GM18907 (cell line): ENCODE data around the gene TRMT1.
"Not testable (repeated sequence)": the region's sequence is repeated elsewhere in the genome, so short reads cannot be mapped to it uniquely, and the experiment has no call there.

ENCODE experiments used
- ATAC-seq: cut with Tn5 transposase; IDR thresholded peaks from one replicate; pipeline ENCODE4 v1.9.1; 2021; ENCODE audit warnings: mild to moderate bottlenecking, moderate library complexity; ENCODE audit not compliant: unreplicated experiment

Gene TRMT1

GRCh38 chr19:13150931-13151604 lies 34.5 kb upstream of the TRMT1 start:
- ATAC-seq: no peak

DNA sequence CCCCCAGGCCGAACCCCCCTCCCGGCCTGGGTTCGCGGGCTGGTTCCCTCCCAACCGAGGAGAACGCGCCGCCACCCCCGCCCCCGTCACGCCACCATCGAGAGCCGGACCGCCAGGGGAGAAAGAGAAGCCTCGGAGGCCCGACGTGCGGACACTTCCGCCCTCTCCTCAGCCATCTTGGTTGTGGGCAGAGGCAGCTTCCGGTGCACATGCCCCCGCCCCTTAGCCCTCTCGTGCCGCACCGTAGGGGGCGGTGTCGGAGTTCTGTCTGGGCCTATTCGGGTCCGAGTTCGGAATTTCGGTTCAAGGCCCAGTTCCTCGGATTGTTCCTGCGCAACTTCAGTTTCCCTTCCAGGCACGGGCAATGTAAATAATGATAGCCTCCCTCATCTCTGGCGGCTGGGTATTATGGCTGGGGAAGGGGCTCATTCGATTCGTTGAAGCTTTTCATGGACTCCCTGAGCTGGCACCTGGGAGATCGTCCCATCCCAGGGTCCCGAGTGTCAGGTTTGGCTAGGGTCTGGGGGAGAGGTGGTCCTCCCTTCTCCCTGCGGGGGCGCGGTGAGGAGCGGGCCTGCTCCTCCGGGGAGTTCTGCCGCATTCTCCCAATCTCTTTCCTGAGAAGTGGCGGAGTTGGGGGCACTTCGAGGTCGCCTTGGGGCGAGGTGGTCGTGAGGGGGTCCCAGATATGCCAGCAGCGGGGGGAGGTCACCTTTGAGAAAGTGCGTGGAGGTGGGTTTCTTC lies 33.8 kb upstream of the TRMT1 start, which contains the start of the genes IER2 and STX10:
TSS of gene IER2 (plus strand) at position 225 of the 744 bp plus-strand sequence. CDS start 2,776 bp downstream, outside the sequence.
TSS of gene STX10 (minus strand) at position 189 of the 744 bp plus-strand sequence. CDS start 202 bp downstream, outside the sequence.
- ATAC-seq: peak; percentile 41

DNA sequence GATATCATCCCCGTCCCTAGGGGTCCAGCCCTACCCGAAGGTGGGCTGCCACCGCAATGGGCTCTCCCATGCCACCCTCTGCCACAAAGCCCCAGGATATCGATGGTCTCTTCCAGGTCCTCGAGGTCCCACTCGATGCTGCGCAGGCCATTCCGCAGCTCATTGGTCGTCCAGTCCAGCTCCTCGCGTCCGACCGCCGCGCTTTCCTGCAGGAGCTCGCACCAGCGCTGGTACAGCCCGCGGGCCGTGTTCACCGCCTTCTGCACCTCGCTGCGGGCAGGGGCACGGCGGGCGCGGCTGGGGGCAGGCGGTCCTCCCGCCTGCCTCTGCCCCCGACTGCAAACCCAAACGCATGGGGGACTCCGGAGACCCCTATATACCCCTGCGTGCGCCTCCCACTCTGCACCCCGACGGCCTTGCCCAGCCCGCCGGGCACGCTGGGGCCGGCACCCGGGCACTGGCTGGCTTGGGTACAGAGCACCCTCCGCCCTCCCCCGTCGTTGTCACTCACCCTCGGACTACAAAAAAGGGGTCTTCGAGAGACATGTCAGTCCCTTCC lies 33.2 kb upstream of the TRMT1 start:
- peak; percentile 2 for ATAC-seq

- ATAC-seq: not testable (repeated sequence)
Measured at GRCh38 chr19:13149173-13149627, 32.7 kb upstream of the TRMT1 start.

DNA sequence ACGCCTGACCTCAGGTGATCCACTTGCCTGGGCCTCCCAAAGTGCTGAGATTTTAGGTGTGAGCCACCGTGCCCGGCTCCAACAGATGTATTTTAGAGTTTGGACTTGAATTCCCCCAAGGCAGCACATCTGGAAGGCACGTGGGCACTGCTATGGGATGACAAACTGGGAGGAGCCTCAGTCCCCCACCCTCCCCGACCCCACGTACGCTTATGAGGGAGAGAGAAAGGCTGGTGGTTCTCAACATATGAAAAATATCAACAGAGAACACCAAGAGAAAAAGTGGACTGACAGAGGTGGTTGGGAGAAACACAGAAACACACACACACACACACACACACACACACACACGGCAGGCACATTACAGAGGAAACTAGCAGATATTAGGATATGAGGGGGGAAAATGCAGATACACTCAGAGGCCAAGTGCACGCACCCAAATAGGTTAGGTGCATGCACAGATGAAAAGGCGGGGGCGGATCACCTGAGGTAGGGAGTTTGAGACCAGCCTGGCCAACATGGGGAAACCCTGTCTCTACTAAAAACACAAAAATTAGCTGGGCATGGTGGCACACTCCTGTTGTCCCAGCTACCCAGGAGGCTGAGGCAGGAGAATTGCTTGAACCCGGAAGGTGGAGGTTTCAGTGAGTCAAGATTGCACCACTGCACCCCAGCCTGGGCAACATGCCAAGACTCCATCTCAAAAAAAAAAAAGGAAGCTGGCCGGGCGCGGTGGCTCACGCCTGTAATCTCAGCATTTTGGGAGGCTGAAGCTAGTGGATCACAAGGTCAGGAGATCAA lies 30.4 kb upstream of the TRMT1 start:
- no peak for ATAC-seq

- ATAC-seq: no peak
Measured at GRCh38 chr19:13139633-13140311, 23.2 kb upstream of the TRMT1 start.

DNA sequence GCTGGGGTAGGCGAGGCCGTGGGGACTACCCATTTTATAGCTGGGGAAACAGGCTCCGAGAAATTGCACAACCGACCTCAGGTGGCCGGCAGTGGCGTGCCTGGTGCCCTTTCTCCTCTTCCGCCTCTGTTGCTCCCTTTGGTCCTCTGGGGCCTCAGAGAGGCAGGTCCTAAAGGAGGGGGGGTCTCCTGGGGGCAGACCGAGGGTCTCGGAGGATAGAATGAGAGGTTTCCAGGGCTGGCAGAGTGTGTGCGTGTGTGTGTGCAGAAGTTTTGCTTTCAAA lies 22.3 kb upstream of the TRMT1 start:
- ATAC-seq: no peak

DNA sequence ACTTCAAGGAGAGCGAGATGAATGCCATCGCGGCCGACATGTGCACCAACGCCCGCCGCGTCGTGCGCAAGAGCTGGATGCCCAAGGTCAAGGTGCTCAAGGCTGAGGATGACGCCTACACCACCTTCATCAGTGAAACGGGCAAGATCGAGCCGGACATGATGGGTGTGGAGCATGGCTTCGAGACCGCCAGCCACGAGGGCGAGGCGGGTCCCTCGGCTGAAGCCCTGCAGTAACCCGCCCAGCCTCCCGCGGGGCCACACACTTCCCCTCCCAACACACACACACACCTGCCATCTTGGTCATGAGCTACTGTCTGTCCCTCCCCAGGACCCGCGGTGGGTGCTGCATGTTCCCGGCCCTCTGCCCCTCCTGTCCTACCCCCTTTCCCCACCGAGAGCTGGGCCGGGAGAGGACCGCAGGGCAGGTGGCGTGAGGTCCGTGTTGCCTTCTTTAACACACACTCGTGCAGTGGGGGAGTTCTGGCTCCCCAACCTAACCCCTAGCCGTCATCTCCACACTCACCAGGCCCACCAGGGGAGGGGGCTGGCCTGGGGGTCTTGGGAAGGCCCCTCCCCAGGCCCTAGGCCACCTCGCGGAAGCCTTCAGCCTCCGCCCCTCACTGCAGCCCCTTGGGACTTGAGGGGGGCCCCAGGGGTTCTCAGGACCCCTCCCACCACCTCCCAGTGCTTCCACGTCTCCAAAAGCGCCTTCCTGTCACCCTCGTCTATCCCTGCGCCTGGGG lies 21.8 kb upstream of the TRMT1 start:
- ATAC-seq: no peak

DNA sequence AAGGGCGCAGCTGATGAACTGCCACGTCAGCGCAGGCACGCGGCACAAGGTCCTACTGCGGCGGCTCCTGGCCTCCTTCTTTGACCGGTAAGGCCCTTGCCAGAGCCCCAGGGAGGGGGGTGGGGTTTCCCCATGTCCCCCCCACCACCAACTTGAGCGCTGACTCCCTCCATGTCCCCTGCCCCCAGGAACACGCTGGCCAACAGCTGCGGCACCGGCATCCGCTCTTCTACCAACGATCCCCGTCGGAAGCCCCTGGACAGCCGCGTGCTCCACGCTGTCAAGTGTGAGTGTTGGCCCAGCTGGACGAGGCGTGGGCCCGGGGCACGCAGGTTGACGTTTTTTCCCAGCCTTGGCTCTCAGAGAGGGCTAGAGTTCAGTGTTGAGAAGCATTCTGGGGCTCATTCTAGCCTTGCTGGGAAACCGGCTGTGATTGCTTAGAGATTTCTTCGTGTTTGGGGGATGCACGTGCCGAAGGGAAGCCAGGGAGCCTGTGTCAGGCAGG lies 20.8 kb upstream of the TRMT1 start:
- no peak for ATAC-seq

GRCh38 chr19:13135068-13136062 lies 18.8 kb upstream of the TRMT1 start:
- ATAC-seq: no peak

GRCh38 chr19:13134626-13135025 lies 18.1 kb upstream of the TRMT1 start:
- no peak for ATAC-seq

DNA sequence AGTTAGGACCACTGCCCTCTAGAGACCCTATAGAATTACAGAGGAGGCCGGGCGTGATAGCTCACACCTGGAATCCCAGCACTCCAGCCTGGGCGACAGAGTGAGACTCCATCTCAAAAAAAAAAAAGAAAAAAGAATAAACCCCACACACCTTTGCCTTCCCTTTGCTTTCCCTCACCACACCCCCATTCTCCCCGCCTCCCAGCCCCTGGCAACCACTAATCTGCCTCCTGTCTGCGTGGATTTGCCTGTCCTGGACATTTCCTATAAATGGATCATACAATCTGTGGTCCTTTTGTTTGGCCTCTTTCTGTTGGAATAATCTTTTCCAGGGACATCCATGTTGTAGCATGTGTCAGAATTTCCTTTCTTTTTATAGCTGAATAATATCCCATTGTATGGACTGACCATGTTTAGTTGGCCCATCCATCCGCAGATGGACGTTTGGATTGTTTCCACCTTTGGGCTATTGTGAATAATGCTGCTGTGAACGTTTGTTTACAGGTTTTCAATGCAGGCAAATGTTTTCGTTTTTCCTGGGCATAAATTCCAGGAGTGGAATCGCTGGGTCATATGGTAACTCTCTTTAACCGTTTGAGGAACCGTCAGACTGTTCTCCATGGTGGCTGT lies 16.8 kb upstream of the TRMT1 start:
- ATAC-seq: no peak

DNA sequence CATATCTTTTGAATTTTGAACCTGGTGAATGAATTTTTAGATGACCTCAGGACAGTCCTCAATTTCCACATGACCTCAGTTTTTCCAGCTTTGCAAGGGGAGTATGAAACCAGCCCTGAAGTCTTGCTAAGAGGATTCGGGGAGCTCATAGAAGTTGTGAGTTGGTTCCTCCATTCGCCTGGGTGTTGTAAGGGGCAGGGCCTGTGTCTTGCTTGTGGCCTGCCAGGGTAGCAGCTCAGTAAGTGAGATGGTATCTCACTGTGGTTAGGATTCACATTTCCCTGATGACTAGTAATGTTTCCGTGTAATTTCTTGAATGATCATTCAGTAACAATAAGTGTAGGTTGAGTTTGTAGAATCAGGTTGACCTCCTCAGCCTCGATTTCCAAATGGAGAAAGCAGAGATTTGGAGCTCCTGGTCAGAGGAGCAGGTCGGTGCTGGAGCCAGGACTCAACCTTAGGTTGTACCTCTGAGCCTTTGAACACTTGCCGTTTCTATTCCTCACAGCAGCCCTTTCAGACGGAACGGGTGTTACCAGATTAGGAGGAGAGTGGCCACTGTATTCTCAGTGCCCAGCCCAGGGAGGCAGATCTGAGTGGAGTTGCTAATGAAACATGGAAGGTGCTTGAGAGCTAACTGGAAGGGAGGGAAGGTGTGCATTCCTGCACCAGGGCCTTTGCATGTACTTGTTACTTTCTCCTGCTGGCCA lies 16.1 kb upstream of the TRMT1 start:
- no peak for ATAC-seq

DNA sequence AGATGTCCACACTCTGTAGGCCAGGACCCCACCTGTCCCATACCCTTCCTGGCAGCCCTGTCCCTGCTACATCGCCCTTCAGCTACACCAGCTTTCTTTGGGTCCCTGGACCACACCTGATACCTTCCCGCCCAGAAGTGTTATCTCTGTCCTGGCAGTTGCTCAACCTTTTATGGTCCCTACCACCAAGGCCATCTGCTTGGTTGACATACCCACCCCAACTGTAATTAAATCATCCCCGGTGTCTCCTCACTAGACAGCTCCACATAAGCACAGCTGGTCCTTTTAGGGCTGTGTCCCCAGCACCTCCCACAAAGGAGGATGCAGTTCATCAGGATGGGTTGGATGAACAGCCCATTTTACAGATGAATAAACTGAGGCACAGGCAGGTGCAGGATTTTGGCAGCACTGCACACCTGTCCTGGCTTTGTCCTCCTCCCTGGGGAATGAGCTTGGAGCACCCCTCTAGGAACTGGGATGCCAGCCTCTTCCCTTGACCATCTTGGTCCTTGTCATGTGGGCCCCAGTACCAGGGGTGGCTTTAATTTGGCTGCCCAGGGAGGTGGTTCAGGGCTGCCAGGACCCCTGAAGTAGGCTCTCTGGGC lies 14.4 kb upstream of the TRMT1 start:
- no peak for ATAC-seq

GRCh38 chr19:13129384-13129783 lies 12.8 kb upstream of the TRMT1 start:
- no peak for ATAC-seq

- ATAC-seq: no peak
Measured at GRCh38 chr19:13128583-13128982, 12.0 kb upstream of the TRMT1 start.
